Measurements from ENCODE around the gene PLAAT5. TPM values are rescaled to one million over a fixed set of nuclear protein-coding genes. Genes with fewer than 3 reads are reported as not detected.

PLAAT5 gene
- total and polyA plus RNA-seq, 2 of the 4 experiments (the other 2 are of a cell fraction), result not detected

GRCh38 chr11:63485777-63486176 is 5.2 kb downstream of the PLAAT5 start:
- ChIA-PET CTCF (no interaction called here), POLR2A (ENCODE audit: unreplicated experiment) (no interaction called here)
- no peak for TF ChIP-seq MXI1 (IDR thresholded peaks at IDR 0.05; ENCODE audit: borderline replicate concordance, low read depth, low read length)
- no peak for TF ChIP-seq CTCF (conservative IDR thresholded peaks at IDR 0.05; ENCODE audit: low read depth, low read length)
- no peak for TF ChIP-seq RFX5 (IDR thresholded peaks at IDR 0.05; ENCODE audit: low read depth, low read length)
- TF ChIP-seq, protein P1, sequence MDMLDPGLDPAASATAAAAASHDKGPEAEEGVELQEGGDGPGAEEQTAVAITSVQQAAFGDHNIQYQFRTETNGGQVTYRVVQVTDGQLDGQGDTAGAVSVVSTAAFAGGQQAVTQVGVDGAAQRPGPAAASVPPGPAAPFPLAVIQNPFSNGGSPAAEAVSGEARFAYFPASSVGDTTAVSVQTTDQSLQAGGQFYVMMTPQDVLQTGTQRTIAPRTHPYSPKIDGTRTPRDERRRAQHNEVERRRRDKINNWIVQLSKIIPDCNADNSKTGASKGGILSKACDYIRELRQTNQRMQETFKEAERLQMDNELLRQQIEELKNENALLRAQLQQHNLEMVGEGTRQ (IDR thresholded peaks at IDR 0.05; ENCODE audit: low read depth, low read length), result no peak
- no peak for TF ChIP-seq FOS (IDR thresholded peaks at IDR 0.05; ENCODE audit: low read depth, low read length)
- TF ChIP-seq ELK1 (IDR thresholded peaks at IDR 0.05; ENCODE audit: borderline replicate concordance, low read depth, low read length), result no peak
- TF ChIP-seq POLR2A (IDR thresholded peaks at IDR 0.05; ENCODE audit: low read depth, low read length), result no peak
- no peak for TF ChIP-seq MAZ (IDR thresholded peaks at IDR 0.05; ENCODE audit: borderline replicate concordance, low read depth, low read length)
- TF ChIP-seq CEBPB (IDR thresholded peaks at IDR 0.05; ENCODE audit: low read depth, low read length), result no peak
- no peak for TF ChIP-seq RAD21 (IDR thresholded peaks at IDR 0.05; ENCODE audit: low read length)
- no peak for DNase-seq
- Histone ChIP-seq H4K20me1 (ENCODE audit: insufficient read depth, low read length) (no peaks in the 10 kb centered on the region), H3K4me3 (ENCODE audit: insufficient read depth, low read depth, low read length) (no peak overlapping the region), H2AFZ (replicated peaks; ENCODE audit: low read length, poor library complexity) (no peak overlapping the region), H2AK5ac (ENCODE audit: low read depth, low read length) (no peak overlapping the region), H3K4ac (ENCODE audit: low read depth, low read length) (no peak overlapping the region), H3K18ac (ENCODE audit: low read depth, low read length) (no peak overlapping the region), H2AK9ac (replicated peaks; ENCODE audit: low read depth, low read length, poor library complexity) (no peak overlapping the region), H3K9ac (ENCODE audit: low read depth, low read length) (no peak overlapping the region), H2BK20ac (ENCODE audit: low read depth, low read length) (no peak overlapping the region), H2BK15ac (ENCODE audit: low read depth, low read length) (no peak overlapping the region), H3K36me3 (ENCODE audit: control insufficient read depth, insufficient read depth, low read length) (no peaks in the 10 kb centered on the region), H3K4me2 (ENCODE audit: low read depth, low read length) (no peak overlapping the region), H3K14ac (replicated peaks; ENCODE audit: low read depth, low read length) (no peak overlapping the region), H3K9me3 (ENCODE audit: control insufficient read depth, insufficient read depth, low read length) (no peaks in the 10 kb centered on the region), H2BK5ac (ENCODE audit: low read depth, low read length, poor library complexity, severe bottlenecking) (no peak overlapping the region), H4K5ac (ENCODE audit: low read depth, low read length) (no peak overlapping the region), H3K79me1 (ENCODE audit: low read depth in 1 of 2, low read length in 2 of 2) (no peaks in the 10 kb centered on the region), H4K91ac (ENCODE audit: insufficient read depth, low read depth, low read length) (no peak overlapping the region), H3K9me1 (ENCODE audit: insufficient read depth, low read length) (no peaks in the 10 kb centered on the region), H3K23ac (ENCODE audit: low read depth, low read length) (no peak overlapping the region), H2BK120ac (ENCODE audit: low read depth, low read length) (no peak overlapping the region), H4K8ac (ENCODE audit: low read depth in 2 of 2, low read length in 2 of 2) (no peak overlapping the region), H3K27me3 (ENCODE audit: control insufficient read depth, insufficient read depth, low read length) (peaks cover 18% of the 10 kb centered on the region), H3K56ac (ENCODE audit: extremely low read depth, insufficient read depth, low read length) (no peak overlapping the region), H3K27ac (ENCODE audit: insufficient read depth, low read length) (no peak overlapping the region), H3K4me1 (ENCODE audit: control insufficient read depth, insufficient read depth, low read length) (no peaks in the 10 kb centered on the region)
- no CpG with 5 or more reads among the region's 3 CpGs for WGBS, 2 experiments (ENCODE audit: extremely low coverage in 2 of 2, insufficient read length in 1 of 2)
- intact Hi-C loops (cut with micrococcal nuclease), result no loop called here
- ATAC-seq (ENCODE audit: low read depth), result no peak
- dilution Hi-C loops (cut with HindIII; ENCODE audit: low sequenced_read_pairs, unreplicated experiment), result no loop called here
- BruUV-seq (replicated peaks), result no TSS peak
- in situ Hi-C loops (cut with MboI; ENCODE audit: low sequenced_read_pairs), result loop anchor here (25.0 kb wide), 1 partner anchor 452 kb away; the partner anchor contains the start of gene NAA40
